NCI-H128 (cell line): ENCODE results near the gene EXOC7.

Source experiments
- DNase-seq: peaks from one replicate; lab custom pipeline; 2025; ENCODE audit not compliant: unreplicated experiment; lab: John Stamatoyannopoulos, UW

The EXOC7 gene

GRCh38 chr17:76120658-76121008 lies 17.0 kb upstream of the EXOC7 start:
- no peak for DNase-seq

- DNase-seq, result no peak
Measured at GRCh38 chr17:76119409-76120371, 16.1 kb upstream of the EXOC7 start.

- no peak for DNase-seq
Measured at GRCh38 chr17:76115138-76115754, 11.7 kb upstream of the EXOC7 start.

- DNase-seq, result no peak
Measured at GRCh38 chr17:76111956-76112355, 8.4 kb upstream of the EXOC7 start.

- no peak for DNase-seq
Measured at GRCh38 chr17:76107509-76107908, 3.9 kb upstream of the EXOC7 start.

DNA sequence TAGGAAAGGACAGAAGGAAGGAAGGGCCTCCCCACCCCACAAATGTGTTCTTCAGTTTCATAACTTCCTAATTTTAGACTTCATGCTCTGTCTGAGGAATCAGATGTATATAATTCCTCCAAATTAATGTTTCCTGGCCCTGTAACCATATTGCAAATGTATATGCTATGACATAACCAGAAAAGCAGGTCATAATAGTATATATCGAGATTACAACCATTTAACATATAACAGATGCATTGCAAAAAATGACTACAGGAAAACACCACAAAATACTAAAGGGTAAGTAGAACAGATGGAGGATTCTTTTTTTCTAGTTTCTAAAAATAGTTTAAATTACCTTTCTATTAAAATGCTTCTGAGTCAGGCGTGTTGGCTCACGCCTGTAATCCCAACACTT lies 3.1 kb upstream of the EXOC7 start:
- no peak for DNase-seq

GRCh38 chr17:76104896-76105231 lies 1.3 kb upstream of the EXOC7 start:
- no peak for DNase-seq

DNA sequence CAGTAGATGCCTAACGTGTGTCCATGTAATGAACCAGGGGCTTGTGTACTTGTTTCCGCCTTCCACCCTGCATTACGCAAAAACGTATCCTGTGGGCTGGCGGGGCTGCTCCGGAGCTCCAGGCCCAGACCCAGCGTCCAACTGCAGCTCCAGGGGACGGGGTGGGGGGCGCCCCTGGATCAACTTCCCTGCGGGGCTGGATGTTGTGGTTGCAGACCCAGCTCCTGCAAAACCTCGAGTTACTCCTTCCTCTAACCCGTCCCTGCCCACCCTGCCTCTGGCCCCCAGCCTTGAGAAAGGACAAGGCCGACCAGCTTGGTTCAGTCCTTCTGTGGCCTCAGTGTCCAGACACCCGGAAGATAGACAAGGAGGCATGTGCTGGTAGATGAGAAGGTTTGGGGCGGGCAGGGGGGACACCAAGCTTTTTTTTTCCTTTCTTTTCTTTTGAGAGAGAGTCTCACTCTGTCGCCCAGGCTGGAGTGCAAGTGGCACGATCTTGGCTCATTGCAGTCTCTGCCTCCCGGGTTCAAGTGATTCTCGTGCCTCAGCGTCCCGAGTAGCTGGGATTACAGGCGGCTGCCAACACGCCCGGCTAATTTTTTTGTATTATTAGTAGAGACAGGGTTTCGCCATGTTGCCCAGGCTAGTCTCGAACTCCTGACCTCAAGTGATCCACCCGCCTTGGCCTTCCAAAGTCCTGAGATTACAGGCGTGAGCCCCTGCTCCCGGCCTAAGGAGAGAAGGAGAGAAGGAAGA lies 731 bp upstream of the EXOC7 start:
- no peak for DNase-seq

- DNase-seq, result no peak
Measured at GRCh38 chr17:76102944-76103273, 678 bp downstream of the EXOC7 start.

- no peak for DNase-seq
Measured at GRCh38 chr17:76097716-76098295, 5.8 kb downstream of the EXOC7 start.

DNA sequence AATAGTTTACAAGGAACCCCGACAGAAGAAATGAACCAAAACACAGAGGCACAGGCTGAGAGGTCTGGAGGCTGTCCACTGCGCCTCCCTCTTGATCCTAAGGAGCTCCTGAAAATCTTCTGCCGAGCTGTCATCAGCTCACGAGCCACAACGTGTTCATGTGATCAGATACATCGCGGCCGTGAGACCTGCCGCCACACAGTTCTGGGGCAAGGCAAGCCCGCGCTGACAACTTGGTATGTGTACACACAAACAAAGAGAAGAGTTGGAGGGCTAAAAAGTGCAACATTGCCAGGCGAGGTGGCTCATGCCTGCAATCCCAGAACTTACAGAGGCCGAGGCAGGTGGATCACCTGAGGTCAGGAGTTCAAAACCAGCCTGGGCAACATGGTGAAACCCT lies 7.6 kb downstream of the EXOC7 start:
- DNase-seq, result no peak

- DNase-seq, result no peak
Measured at GRCh38 chr17:76094046-76094445, 9.5 kb downstream of the EXOC7 start.

GRCh38 chr17:76092526-76093413 lies 10.8 kb downstream of the EXOC7 start:
- no peak for DNase-seq

DNA sequence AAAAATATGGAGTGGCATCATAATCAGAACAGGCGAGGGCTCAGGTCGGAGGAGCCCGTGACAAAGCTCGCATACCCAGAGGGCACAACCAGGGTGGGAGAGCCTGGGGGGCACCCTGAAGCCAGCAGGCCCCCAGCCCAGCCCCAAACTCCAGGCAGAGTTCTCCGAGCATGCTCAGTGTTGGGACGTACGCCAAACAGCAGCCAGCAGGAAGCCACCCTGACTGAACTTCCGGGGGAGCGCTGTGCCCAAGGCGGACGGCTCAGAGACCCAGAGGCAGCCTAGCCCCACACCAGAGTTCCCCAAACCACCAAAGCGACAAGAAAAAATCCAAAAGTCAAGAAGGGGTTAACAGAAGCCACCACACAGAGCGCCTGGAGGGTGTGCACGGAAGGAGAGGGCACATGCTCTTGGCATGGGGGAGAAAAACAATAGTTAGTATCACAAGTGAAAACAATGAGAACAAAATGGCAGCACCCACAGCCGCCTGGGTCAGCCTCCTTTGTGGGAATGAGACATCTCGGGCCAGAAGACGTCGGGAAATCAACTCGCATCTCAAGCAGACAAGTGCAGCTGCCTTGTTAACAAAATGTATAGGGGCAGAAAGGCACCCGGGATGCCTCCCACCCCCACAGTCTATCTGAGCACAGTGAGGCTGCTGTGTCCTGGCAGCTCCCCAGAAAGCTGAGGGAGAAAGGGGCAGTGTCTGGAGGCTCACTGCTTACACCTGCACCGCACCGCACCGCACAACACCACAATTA lies 11.9 kb downstream of the EXOC7 start:
- DNase-seq, result no peak

DNA sequence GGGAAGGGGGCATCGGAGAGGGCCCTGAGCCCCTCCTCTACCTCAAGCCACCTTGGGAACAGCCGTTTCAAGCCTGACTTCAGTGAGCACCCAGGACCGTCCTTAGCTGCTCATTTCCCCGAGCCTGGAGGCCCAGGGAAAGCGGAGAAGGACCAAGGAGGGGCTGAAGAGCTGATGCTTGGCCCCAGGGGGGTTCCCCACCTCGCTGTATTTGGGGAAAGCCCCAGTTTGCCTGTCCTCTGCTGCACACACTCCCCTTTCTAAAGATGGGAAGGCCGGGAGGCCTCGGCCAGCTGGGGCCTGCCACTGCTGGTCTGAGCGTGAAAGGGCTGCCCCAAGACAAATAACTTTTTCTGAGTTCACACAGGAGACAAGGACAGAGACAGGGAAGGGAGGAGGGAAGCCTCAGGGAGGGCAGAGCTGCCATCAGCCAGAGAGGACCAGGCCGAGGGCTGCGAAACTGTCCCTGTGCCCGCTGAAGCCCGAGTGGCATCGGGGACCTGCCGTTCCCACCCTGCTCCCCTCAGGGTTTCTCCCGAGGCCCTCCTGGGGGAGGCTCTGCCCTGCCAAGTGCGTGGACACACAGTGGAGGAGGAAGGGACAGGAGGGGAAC lies 13.0 kb downstream of the EXOC7 start:
- DNase-seq, result no peak

DNA sequence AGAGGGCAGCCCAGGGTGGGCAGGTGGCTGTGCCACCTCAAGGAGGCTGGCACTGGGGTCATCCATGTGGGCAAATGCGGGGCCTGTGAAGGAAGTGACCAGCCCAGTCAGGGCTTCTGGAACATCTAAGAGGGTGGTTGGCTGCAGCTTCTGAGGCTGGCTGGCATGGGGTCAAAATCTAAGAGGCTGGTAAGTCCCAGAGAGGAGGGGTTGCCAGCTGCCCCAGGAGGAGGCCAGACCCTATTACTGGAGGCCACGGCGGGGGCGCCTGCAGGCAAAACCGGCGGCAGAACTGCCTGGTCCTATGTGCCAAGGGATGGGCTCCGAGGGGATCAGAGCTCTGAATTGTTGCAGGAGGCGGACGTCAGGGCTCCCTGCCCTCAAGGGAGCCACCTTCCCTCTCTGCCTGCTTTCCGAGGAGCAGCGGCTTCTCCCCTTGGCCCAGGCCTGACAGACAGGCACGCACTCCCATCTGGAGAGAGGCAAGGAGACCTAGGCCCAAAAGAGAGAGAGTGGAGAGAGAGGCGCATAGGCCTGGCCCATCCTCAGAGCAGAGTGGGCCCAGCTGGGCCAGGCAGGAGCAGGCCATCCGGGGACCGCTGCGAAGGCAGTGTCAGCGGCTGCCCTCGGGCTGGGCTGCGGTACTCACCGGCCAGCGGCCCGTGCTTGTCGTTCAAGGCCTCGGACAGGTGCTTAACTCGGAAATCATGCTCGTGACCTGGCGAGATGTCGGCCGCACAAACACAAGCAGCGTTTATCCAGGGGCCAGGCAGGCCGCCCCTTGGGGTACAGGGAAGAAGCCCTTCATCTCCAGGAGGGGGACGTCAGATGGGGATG lies 13.7 kb downstream of the EXOC7 start:
- DNase-seq, result no peak

DNA sequence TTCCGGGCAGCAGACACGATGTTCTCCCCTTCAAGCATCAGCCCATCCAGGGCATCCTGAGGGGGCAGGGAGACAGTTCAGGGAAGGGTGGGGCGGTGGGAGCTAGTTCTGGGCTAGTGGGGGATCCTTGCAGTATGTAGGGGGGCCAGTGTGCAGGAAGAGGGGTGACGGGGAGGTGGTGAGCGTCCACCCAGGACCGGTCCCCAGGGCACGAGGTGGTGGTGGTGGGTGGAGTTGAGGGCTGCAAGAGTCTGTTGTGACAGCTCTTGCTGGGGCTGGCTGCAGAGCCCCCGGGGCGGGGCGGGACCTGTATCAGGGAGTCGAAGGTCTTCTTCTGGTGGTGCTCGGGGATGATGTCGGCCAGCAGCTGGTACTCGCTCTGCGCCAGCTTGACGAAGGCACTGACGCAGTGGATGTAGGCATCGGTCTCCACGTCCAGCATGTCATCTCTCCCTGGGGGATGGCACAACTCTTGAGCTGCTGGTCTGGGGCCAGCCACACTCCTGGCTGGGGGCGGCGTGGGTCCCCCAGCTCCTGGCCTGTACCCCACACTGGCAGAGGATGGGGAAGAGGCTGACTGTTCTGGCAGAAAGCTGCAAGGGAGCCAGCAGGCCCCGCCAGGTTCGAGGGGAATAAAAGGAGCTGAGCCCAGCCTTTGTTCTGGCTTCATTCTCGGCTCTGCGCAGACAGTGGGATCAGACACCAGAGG lies 14.6 kb downstream of the EXOC7 start:
- no peak for DNase-seq
